ENCODE measurements around the gene BRD4. TPM values are rescaled to one million over a fixed set of nuclear protein-coding genes. Genes with fewer than 3 reads are reported as not detected.

Gene BRD4
- total and polyA plus RNA-seq, 2 donors (not counting 3 experiments of a cell fraction or from before 2014, with no cell fraction given), result 14.9 to 125 TPM

DNA sequence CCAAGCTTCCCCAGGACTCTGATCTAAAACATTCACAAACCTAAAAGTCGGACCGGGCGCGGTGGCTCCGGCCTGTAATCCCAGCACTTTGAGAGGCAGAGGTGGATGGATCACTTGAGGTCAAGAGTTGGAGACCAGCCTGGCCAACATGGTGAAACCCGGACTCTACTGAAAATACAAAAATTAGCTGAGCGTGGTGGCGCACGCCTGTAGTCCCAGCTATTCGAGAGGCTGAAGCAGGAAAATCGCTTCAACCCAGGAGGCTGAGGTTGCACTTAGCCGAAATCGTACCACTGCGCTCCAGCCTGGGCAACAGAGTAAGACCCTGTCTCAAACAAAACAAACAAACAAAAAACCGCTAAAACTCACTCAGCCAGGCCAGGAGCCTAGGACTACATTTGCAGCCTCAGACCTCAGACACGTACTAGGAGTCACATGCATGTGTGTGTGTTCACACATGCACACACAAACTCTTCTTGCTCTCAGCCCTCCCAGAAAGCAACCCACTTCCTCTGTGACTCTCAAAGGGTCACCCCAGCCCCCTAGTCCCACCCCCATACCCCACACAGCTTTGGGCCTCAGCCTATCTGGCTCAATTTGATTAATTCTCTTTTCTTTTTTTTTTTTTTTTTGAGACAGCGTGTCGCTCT lies 130.8 kb downstream of the BRD4 start:
- Histone ChIP-seq H3K36me3 (ENCODE audit: control insufficient read depth in 2 of 2, extremely low read depth in 1 of 2, insufficient read depth in 2 of 2, low read length in 2 of 2) (no peaks in the 10 kb centered on the region), H3K79me2 (ENCODE audit: control insufficient read depth, insufficient read depth, low read length) (no peaks in the 10 kb centered on the region), H3K9me3 (replicated peaks; ENCODE audit: control insufficient read depth, insufficient read depth, low read length) (no peaks in the 10 kb centered on the region), H2AFZ (ENCODE audit: low read depth, low read length) (no peak overlapping the region), H3K27ac (ENCODE audit: insufficient read depth, low read depth, low read length) (no peak overlapping the region), H4K20me1 (replicated peaks; ENCODE audit: control insufficient read depth, extremely low read depth, insufficient read depth, low read length) (no peaks in the 10 kb centered on the region), H3K4me3 (replicated peaks in 1 of 3; ENCODE audit: insufficient read depth in 1 of 3, low read depth in 1 of 3, low read length in 3 of 3) (no peak overlapping the region), H3K9me1 (replicated peaks; ENCODE audit: control insufficient read depth, extremely low read depth, insufficient read depth, low read length) (no peaks in the 10 kb centered on the region), H3K9ac (replicated peaks; ENCODE audit: extremely low read depth, insufficient read depth, low read length) (no peak overlapping the region), H3K4me1 (ENCODE audit: control insufficient read depth, extremely low read depth, insufficient read depth, low read length) (peaks cover 3% of the 10 kb centered on the region), H3K27me3 (ENCODE audit: control insufficient read depth in 2 of 2, insufficient read depth in 2 of 2, low read length in 2 of 2) (peaks cover 21% of the 10 kb centered on the region in 2 experiments), H3K4me2 (ENCODE audit: insufficient read depth, low read length) (no peak overlapping the region)
- dilution Hi-C loops (cut with MboI; ENCODE audit: extremely low pct_ligation_motif_present, low sequenced_read_pairs), result no loop called here
- ChIA-PET POLR2A (no interaction called here), CTCF (interaction anchor here (0.6 to 1.3 kb wide), 3 partner anchors 24 to 354 kb away, joined by 3 to 5 read pairs (median 3); no protein-coding TSS in a partner anchor)
- TF ChIP-seq, protein P1, sequence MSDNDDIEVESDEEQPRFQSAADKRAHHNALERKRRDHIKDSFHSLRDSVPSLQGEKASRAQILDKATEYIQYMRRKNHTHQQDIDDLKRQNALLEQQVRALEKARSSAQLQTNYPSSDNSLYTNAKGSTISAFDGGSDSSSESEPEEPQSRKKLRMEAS (IDR thresholded peaks at IDR 0.05; ENCODE audit: insufficient read depth, insufficient read length), result no peak
- no peak for TF ChIP-seq MYC (IDR thresholded peaks at IDR 0.05; ENCODE audit: low read depth, low read length)
- intact Hi-C loops (cut with micrococcal nuclease), result no loop called here
- BruUV-seq (replicated peaks), result no TSS peak
- no peak for DNase-seq (ENCODE audit: low read depth, low spot score)
- no peak for FAIRE-seq

DNA sequence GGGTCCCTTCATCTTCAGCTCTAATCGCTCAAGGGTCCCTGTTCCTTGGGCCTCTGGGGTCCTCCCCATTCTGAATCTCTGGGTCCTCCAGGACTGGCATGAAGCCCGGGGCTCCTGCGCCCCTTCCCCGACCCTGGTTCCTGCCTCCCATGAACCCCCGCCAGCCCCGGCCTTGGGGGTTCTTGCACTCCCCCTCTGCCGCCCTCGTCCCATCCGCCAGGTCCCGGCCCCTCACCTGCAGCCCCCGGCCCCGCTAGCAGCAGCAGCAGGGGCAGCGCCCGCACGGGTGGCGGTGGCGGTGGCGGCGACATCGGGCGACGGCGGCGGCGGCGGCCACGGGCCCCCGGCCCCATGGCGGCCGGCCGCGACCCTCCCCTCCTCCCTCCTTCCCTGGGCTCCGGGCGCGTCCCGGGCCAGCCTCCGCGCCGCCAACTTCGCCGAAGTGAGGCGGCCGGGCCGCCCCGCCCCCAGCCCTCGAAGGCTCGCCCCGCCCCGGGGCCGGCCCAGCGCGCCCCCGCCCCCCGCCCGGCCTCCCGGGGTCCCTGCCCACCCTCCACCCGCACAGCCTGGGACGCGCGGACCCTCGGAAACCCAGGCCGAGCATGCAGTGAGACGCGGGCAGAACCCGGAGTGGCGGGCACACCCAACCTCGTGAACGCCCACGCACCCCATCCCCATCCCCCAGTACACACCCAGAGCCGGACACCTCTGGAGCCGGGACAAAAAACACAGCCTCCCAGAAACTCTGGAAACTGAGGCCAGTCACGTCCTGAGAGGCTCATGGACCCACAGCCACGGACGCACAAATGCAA lies 131.6 kb downstream of the BRD4 start, which contains the start of gene NOTCH3:
NOTCH3 (minus strand) TSS at position 443 of the 812 bp plus-strand sequence; CDS start at position 353, 90 bp downstream.
- Histone ChIP-seq H3K27ac (ENCODE audit: insufficient read depth, low read depth, low read length) (no peak within 1 kb of the TSS), H3K4me3 (replicated peaks in 1 of 3; ENCODE audit: insufficient read depth in 1 of 3, low read depth in 1 of 3, low read length in 3 of 3) (peak within 1 kb of the TSS in 2 of 3 experiments; percentile 11 to 29), H3K4me2 (ENCODE audit: insufficient read depth, low read length) (peak within 1 kb of the TSS; percentile 24), H2AFZ (ENCODE audit: low read depth, low read length) (no peak within 1 kb of the TSS), H3K9me3 (replicated peaks; ENCODE audit: control insufficient read depth, insufficient read depth, low read length) (no peaks in the 10 kb centered on the region), H4K20me1 (replicated peaks; ENCODE audit: control insufficient read depth, extremely low read depth, insufficient read depth, low read length) (no peaks in the 10 kb centered on the region), H3K4me1 (ENCODE audit: control insufficient read depth, extremely low read depth, insufficient read depth, low read length) (peaks cover 3% of the 10 kb centered on the region), H3K79me2 (ENCODE audit: control insufficient read depth, insufficient read depth, low read length) (no peaks in the 10 kb centered on the region), H3K9ac (replicated peaks; ENCODE audit: extremely low read depth, insufficient read depth, low read length) (no peak within 1 kb of the TSS), H3K9me1 (replicated peaks; ENCODE audit: control insufficient read depth, extremely low read depth, insufficient read depth, low read length) (no peaks in the 10 kb centered on the region), H3K36me3 (ENCODE audit: control insufficient read depth in 2 of 2, extremely low read depth in 1 of 2, insufficient read depth in 2 of 2, low read length in 2 of 2) (no peaks in the 10 kb centered on the region), H3K27me3 (ENCODE audit: control insufficient read depth in 2 of 2, insufficient read depth in 2 of 2, low read length in 2 of 2) (peaks cover 21 to 24% of the 10 kb centered on the region in 2 experiments)
- no TSS peak for BruUV-seq (replicated peaks)
- DNase-seq (ENCODE audit: low read depth, low spot score), result no peak
- ChIA-PET CTCF (interaction anchor here (0.6 to 1.3 kb wide), 3 partner anchors 25 to 355 kb away, joined by 3 to 5 read pairs (median 3); no protein-coding TSS in a partner anchor), POLR2A (no interaction called here)
- no peak for FAIRE-seq
- dilution Hi-C loops (cut with MboI; ENCODE audit: extremely low pct_ligation_motif_present, low sequenced_read_pairs) (no loop called here), intact Hi-C loops (cut with micrococcal nuclease) (no loop called here)
- TF ChIP-seq, protein P1 (IDR thresholded peaks at IDR 0.05; ENCODE audit: insufficient read depth, insufficient read length), result no peak
- TF ChIP-seq, protein P2, sequence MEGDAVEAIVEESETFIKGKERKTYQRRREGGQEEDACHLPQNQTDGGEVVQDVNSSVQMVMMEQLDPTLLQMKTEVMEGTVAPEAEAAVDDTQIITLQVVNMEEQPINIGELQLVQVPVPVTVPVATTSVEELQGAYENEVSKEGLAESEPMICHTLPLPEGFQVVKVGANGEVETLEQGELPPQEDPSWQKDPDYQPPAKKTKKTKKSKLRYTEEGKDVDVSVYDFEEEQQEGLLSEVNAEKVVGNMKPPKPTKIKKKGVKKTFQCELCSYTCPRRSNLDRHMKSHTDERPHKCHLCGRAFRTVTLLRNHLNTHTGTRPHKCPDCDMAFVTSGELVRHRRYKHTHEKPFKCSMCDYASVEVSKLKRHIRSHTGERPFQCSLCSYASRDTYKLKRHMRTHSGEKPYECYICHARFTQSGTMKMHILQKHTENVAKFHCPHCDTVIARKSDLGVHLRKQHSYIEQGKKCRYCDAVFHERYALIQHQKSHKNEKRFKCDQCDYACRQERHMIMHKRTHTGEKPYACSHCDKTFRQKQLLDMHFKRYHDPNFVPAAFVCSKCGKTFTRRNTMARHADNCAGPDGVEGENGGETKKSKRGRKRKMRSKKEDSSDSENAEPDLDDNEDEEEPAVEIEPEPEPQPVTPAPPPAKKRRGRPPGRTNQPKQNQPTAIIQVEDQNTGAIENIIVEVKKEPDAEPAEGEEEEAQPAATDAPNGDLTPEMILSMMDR (IDR thresholded peaks at IDR 0.05; ENCODE audit: extremely low read depth in 1 of 2, insufficient read depth in 1 of 2, low read depth in 1 of 2, low read length in 2 of 2), result no peak
- TF ChIP-seq MYC (IDR thresholded peaks at IDR 0.05; ENCODE audit: low read depth, low read length) (no peak), GATA2 (IDR thresholded peaks at IDR 0.05; ENCODE audit: insufficient read depth, insufficient read length, low read depth, low read length) (no peak), POLR2AphosphoS5 (IDR thresholded peaks at IDR 0.05; ENCODE audit: insufficient read depth, low read depth, low read length) (no peak), FOS (IDR thresholded peaks at IDR 0.05; ENCODE audit: borderline replicate concordance, insufficient read depth, low read length) (no peak), EZH2 (IDR thresholded peaks at IDR 0.05; ENCODE audit: borderline replicate concordance, low read depth, low read length, severe bottlenecking) (peak; percentile 79)
